Adrenal gland (tissue), 12 donors: ENCODE data around the gene RHPN2. TPM values are rescaled to one million over a fixed set of nuclear protein-coding genes. Genes with fewer than 3 reads are reported as not detected.
"Not testable (repeated sequence)": the region's sequence is repeated elsewhere in the genome, so short reads cannot be mapped to it uniquely, and the experiment has no call there.

Source experiments
- DNase-seq, 7 donors: peaks; one replicate each; pipeline ENCODE4 v3.0.0-alpha.2; 2019 to 2020
- H3K27ac ChIP-seq, 5 donors: fragments of 200-600 bp; sonication (generic) in 4 of 5; 1 replicate in 3 of 5; 2 replicates in 2 of 5; pipeline versions ENCODE4 v1.5.1 to v1.8.0; 2016 to 2020; ENCODE audit warnings: mild to moderate bottlenecking in 1 of 5
- H3K27me3 ChIP-seq: fragments of 200-600 bp; 2 replicates; pipeline ENCODE4 v1.8.0; 2021
- H3K36me3 ChIP-seq, 2 donors: fragments of 200-600 bp; replicated peaks in 1 of 2; 1 replicate in 1 of 2; 2 replicates in 1 of 2; pipeline versions ENCODE4 v1.5.1 to v1.8.0; 2018 to 2022
- H3K4me1 ChIP-seq, 2 donors: fragments of 200-600 bp; replicated peaks in 1 of 2; 1 replicate in 1 of 2; 2 replicates in 1 of 2; pipeline versions ENCODE4 v1.5.1 to v1.8.0; 2018 to 2021
- H3K4me3 ChIP-seq, 4 donors: fragments of 200-600 bp; sonication (generic) in 3 of 4; one replicate each; pipeline ENCODE4 v1.5.1; 2016 to 2018
- H3K9me3 ChIP-seq, 3 donors: fragments of 200-600 bp; sonication (generic) in 1 of 3; replicated peaks in 1 of 3; 1 replicate in 2 of 3; 2 replicates in 1 of 3; pipeline versions ENCODE4 v1.5.1 to v1.8.0; 2016 to 2021
- CTCF ChIP-seq, 6 experiments: fragments of 450-650 bp in 4 of 6; fragments of 200-600 bp in 2 of 6; sonication (generic) in 1 of 6; IDR thresholded peaks; 1 replicate in 5 of 6; 2 replicates in 1 of 6; pipeline versions ENCODE4 v1.5.1 to v1.8.0; 2016 to 2021; ENCODE audit warnings: antibody characterized with exemption in 6 of 6, mild to moderate bottlenecking in 2 of 6, moderate library complexity in 1 of 6
- POLR2A ChIP-seq, 2 donors: fragments of 450-650 bp; IDR thresholded peaks; one replicate each; pipeline ENCODE4 v1.6.1; 2017; ENCODE audit warnings: antibody characterized with exemption in 2 of 2, mild to moderate bottlenecking in 2 of 2, moderate library complexity in 1 of 2
- WGBS, 4 donors: extraction: QIAGEN DNeasy Blood & Tissue Kit in 2 of 4; methylation state at CpG; one replicate each; pipeline versions ENCODE4 v1.1.5 to v1.1.7; 2013 to 2017; 5-methylcytosine and 5-hydroxymethylcytosine counted together
- intact Hi-C, 2 donors: fragments of 100-400 bp; cut with DNase I; formaldehyde crosslinking; loops; one replicate each; pipeline versions ENCODE4 v1.14.1 to v1.15.0; 2022 to 2023
- polyA plus RNA-seq, 3 donors: library from polyadenylated mRNA; stranded (reverse); fragments of 200-250 nt in 2 of 3; fragments of 350-450 nt in 1 of 3; fragmentation: Illumina TruSeq in 1 of 3; extraction: RNeasy Lipid Tissue Mini Kit (QIAGEN cat#74804) in 1 of 3; gene quantifications; one replicate each; pipeline ENCODE4 v1.2.3, GENCODE V29; 2013 to 2014
- total RNA-seq, 9 donors: library from RNA; depleted of rRNA in 4 of 9; stranded (reverse); fragments of >200 nt in 4 of 9; fragments of 120-200 nt in 1 of 9; fragmentation: NEBNext Ultra II Directional in 1 of 9; extraction: Animal tissue kit (Norgen Biotek cat#: 25700) in 1 of 9; gene quantifications; one replicate each; pipeline versions ENCODE4 v1.1.0 to v1.2.4, GENCODE V29; 2013 to 2023
- donor health status: healthy with polysubstance abuse.
- donor health status: Bipolar disorder and iron deficiency.
- donor health status: DM: yes; HTN: yes; CAD: no.
- donor health status: DM: no; HTN: no; CAD: no.
- donor health status: DM: no; HTN: no; CAD: no.
- donor health status: DM: yes; HTN: yes; CAD: no.

The RHPN2 gene
- total and polyA plus RNA-seq, 12 donors, result 0.52 to 1.3 (median 1.0) TPM; not detected in 1

GRCh38 chr19:33035461-33035860, 29.2 kb downstream of the RHPN2 start:
- no peak for DNase-seq
- no peaks in the 10 kb centered on the region for H3K36me3 ChIP-seq
- WGBS, 4 donors, result 84 to 93% (median 92%) methylated on average over 10 of the region's 10 CpGs
- no peaks in the 10 kb centered on the region for H3K9me3 ChIP-seq
- H3K4me1 ChIP-seq, result no peaks in the 10 kb centered on the region
- no peaks in the 10 kb centered on the region for H3K27me3 ChIP-seq
- no peak overlapping the region for H3K27ac ChIP-seq
- no peak overlapping the region for H3K4me3 ChIP-seq
- TF ChIP-seq CTCF (IDR thresholded peaks at IDR 0.05) (no peak), POLR2A (IDR thresholded peaks at IDR 0.05) (no peak)
- intact Hi-C loops, result no loop called here

- WGBS, 4 donors, result 79 to 85% (median 79%) methylated on average over 8 of the region's 8 CpGs
- H3K4me1 ChIP-seq, result no peaks in the 10 kb centered on the region
- no peak overlapping the region for H3K4me3 ChIP-seq
- H3K9me3 ChIP-seq, result no peaks in the 10 kb centered on the region
- intact Hi-C loops, result no loop called here
- TF ChIP-seq POLR2A (IDR thresholded peaks at IDR 0.05), result no peak
- TF ChIP-seq CTCF (IDR thresholded peaks at IDR 0.05), result no peak
- no peak for DNase-seq
- H3K36me3 ChIP-seq, result no peaks in the 10 kb centered on the region
- H3K27ac ChIP-seq, result no peak overlapping the region
- H3K27me3 ChIP-seq, result no peaks in the 10 kb centered on the region
Measured at GRCh38 chr19:33032218-33032781, 32.4 kb downstream of the RHPN2 start.

GRCh38 chr19:33029746-33030303, 34.9 kb downstream of the RHPN2 start:
- no peak for DNase-seq
- Histone ChIP-seq H3K36me3 (no peaks in the 10 kb centered on the region), H3K9me3 (no peaks in the 10 kb centered on the region), H3K4me3 (no peak overlapping the region), H3K27ac (no peak overlapping the region), H3K4me1 (no peaks in the 10 kb centered on the region), H3K27me3 (no peaks in the 10 kb centered on the region)
- WGBS, 4 donors, result 90 to 95% (median 93%) methylated on average over 9 of the region's 9 CpGs
- TF ChIP-seq POLR2A (IDR thresholded peaks at IDR 0.05), result no peak
- TF ChIP-seq CTCF (IDR thresholded peaks at IDR 0.05), result no peak
- intact Hi-C loops, result no loop called here

- intact Hi-C loops, H3K27me3 ChIP-seq, H3K36me3 ChIP-seq, DNase-seq, H3K27ac ChIP-seq, H3K4me3 ChIP-seq, H3K9me3 ChIP-seq, H3K4me1 ChIP-seq: not testable (repeated sequence)
- WGBS, 4 donors, result 81 to 84% (median 84%) methylated on average over 4 to 5 of the region's 5 CpGs
Measured at GRCh38 chr19:33026602-33027001, 38.1 kb downstream of the RHPN2 start.

GRCh38 chr19:33025468-33026238, 39.0 kb downstream of the RHPN2 start:
- intact Hi-C loops, H3K4me3 ChIP-seq, H3K4me1 ChIP-seq, H3K27ac ChIP-seq, DNase-seq, H3K9me3 ChIP-seq, H3K36me3 ChIP-seq, H3K27me3 ChIP-seq: not testable (repeated sequence)
- 88 to 92% (median 89%) methylated on average over 12 of the region's 12 CpGs for WGBS, 4 donors
